Choroid plexus epithelial cell (primary cell): ENCODE measurements around the gene RCOR1.
A peak's percentile ranks its signal among the peaks of the same experiment; 100 is the strongest.

ENCODE experiments used
- DNase-seq: peaks from one replicate; pipeline ENCODE4 v3.0.0-alpha.2; 2010; ENCODE audit warnings: low read depth
- H3K4me3 ChIP-seq: 2 replicates; pipeline ENCODE4 v1.5.1; 2011; ENCODE audit warnings: low read depth, mild to moderate bottlenecking, control low read depth, low read length, moderate library complexity
- CTCF ChIP-seq: conservative IDR thresholded peaks from 2 replicates; pipeline ENCODE4 v1.5.1; 2011; ENCODE audit warnings: low read depth, mild to moderate bottlenecking, control low read depth, inconsistent platforms, low read length, moderate library complexity

Gene RCOR1

GRCh38 chr14:102589761-102590290 lies 2.6 kb upstream of the RCOR1 start:
- no peak for DNase-seq
- TF ChIP-seq CTCF, result no peak
- H3K4me3 ChIP-seq, result no peak overlapping the region

GRCh38 chr14:102590667-102591099 lies 1.8 kb upstream of the RCOR1 start:
- TF ChIP-seq CTCF, result peak; percentile 60
- peak overlapping the region; percentile 75 for H3K4me3 ChIP-seq
- DNase-seq, result peak; percentile 54

GRCh38 chr14:102591372-102591943 lies 991 bp upstream of the RCOR1 start:
- TF ChIP-seq CTCF, result no peak
- peak overlapping the region; percentile 75 for H3K4me3 ChIP-seq
- DNase-seq, result peak; percentile 39

GRCh38 chr14:102592763-102593060 lies 263 bp downstream of the RCOR1 start:
- peak overlapping the region; percentile 90 for H3K4me3 ChIP-seq
- no peak for DNase-seq
- no peak for TF ChIP-seq CTCF

- peak; percentile 39 for TF ChIP-seq CTCF
- peak overlapping the region; percentile 90 for H3K4me3 ChIP-seq
- peak; percentile 52 for DNase-seq
Observed at GRCh38 chr14:102593061-102593824, 794 bp downstream of the RCOR1 start.

GRCh38 chr14:102593825-102594137 lies 1.3 kb downstream of the RCOR1 start:
- peak overlapping the region; percentile 90 for H3K4me3 ChIP-seq
- DNase-seq, result peak; percentile 31

More at GRCh38 chr14:102593825-102594137, 1.3 kb downstream of the RCOR1 start:
- no peak for TF ChIP-seq CTCF
